Measurements from ENCODE around the gene LIN54. TPM values are rescaled to one million over a fixed set of nuclear protein-coding genes. Genes with fewer than 3 reads are reported as not detected.
"Not testable (repeated sequence)": the region's sequence is repeated elsewhere in the genome, so short reads cannot be mapped to it uniquely, and the experiment has no call there.

Gene LIN54
- total RNA-seq, 2 experiments from 2014 or later = 47.6 to 48.9 TPM

DNA sequence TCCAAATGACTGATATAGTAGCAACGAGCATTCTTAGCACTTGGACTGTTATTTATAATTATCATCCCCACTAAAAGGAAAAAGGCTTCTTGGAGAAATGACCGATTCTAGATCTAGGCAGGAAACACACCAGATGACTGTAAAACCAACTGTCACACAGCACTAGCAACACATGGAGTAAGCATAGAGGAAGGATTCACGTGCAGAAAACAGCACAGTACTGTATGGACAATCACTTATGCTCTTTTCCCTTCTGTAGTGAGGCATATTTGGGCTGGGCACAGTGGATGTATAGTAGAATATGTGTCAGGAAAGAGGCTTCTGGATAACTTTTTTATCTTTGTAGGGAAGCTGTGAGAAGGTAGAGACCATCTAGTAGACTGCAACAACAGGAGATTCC, 18.4 kb upstream of the LIN54 start:
- Histone ChIP-seq H3K9me2 (ENCODE audit: insufficient read depth, low read length) (no peaks in the 10 kb centered on the region), H3K9me3 (ENCODE audit: low read length) (peaks cover 7% of the 10 kb centered on the region; the same call in 1 of the 2 replicates), H3K4me3 (ENCODE audit: low read depth, low read length, poor library complexity, severe bottlenecking) (no peak overlapping the region), H3K27ac (ENCODE audit: low read depth, low read length, poor library complexity, severe bottlenecking) (no peak overlapping the region), H4K20me1 (ENCODE audit: insufficient read depth, low read length) (no peaks in the 10 kb centered on the region), H2AFZ (ENCODE audit: low read length) (peak overlapping the region; percentile 52; the same call in 1 of the 2 replicates), H3K36me3 (ENCODE audit: insufficient read depth, low read length) (no peaks in the 10 kb centered on the region), H3K79me2 (ENCODE audit: insufficient read depth, low read depth, low read length) (no peaks in the 10 kb centered on the region), H3K4me2 (ENCODE audit: low read length) (no peak overlapping the region), H3K4me1 (ENCODE audit: insufficient read depth, low read length, poor library complexity, severe bottlenecking) (peaks cover 23% of the 10 kb centered on the region)
- TF ChIP-seq, protein P1, sequence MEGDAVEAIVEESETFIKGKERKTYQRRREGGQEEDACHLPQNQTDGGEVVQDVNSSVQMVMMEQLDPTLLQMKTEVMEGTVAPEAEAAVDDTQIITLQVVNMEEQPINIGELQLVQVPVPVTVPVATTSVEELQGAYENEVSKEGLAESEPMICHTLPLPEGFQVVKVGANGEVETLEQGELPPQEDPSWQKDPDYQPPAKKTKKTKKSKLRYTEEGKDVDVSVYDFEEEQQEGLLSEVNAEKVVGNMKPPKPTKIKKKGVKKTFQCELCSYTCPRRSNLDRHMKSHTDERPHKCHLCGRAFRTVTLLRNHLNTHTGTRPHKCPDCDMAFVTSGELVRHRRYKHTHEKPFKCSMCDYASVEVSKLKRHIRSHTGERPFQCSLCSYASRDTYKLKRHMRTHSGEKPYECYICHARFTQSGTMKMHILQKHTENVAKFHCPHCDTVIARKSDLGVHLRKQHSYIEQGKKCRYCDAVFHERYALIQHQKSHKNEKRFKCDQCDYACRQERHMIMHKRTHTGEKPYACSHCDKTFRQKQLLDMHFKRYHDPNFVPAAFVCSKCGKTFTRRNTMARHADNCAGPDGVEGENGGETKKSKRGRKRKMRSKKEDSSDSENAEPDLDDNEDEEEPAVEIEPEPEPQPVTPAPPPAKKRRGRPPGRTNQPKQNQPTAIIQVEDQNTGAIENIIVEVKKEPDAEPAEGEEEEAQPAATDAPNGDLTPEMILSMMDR (conservative IDR thresholded peaks at IDR 0.05; ENCODE audit: low read length) = no peak
- no peak for TF ChIP-seq EZH2phosphoT487 (IDR thresholded peaks at IDR 0.05; ENCODE audit: borderline replicate concordance, low read depth, low read length)
- DNase-seq (ENCODE audit: low spot score) = no peak
- ChIA-PET POLR2A (no interaction called here), CTCF (ENCODE audit: unreplicated experiment) (no interaction called here)
- intact Hi-C loops (cut with micrococcal nuclease; ENCODE audit: unreplicated experiment) = no loop called here
- BruUV-seq (replicated peaks) = no TSS peak

DNA sequence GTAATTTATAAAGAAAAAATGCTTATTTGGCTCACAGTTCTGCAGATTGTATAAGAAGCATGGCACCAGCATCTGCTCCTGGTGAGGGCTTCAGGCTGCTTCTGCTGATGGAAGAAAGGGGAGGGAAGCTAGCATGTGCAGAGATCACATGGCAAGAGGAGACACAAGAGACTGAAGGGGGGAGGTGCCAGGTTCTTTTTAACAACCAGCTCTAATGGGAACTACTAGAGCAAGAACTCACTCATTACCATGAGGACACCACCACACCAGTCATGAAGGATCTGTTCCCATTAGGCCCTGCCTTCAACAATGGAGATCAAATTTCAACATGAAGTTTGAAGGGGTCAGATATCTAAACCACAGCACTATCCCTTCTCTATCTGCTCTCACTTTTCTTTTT, 14.9 kb upstream of the LIN54 start:
- Histone ChIP-seq H4K20me1 (ENCODE audit: insufficient read depth, low read length) (no peaks in the 10 kb centered on the region), H3K9me3 (ENCODE audit: low read length) (peaks cover 13% of the 10 kb centered on the region; the same call in 1 of the 2 replicates), H3K4me2 (ENCODE audit: low read length) (no peak overlapping the region), H2AFZ (ENCODE audit: low read length) (peak overlapping the region; percentile 40; the same call in 1 of the 2 replicates), H3K4me1 (ENCODE audit: insufficient read depth, low read length, poor library complexity, severe bottlenecking) (peaks cover 20% of the 10 kb centered on the region), H3K27ac (ENCODE audit: low read depth, low read length, poor library complexity, severe bottlenecking) (peak overlapping the region; percentile 51), H3K4me3 (ENCODE audit: low read depth, low read length, poor library complexity, severe bottlenecking) (no peak overlapping the region), H3K79me2 (ENCODE audit: insufficient read depth, low read depth, low read length) (no peaks in the 10 kb centered on the region), H3K9me2 (ENCODE audit: insufficient read depth, low read length) (no peaks in the 10 kb centered on the region), H3K36me3 (ENCODE audit: insufficient read depth, low read length) (no peaks in the 10 kb centered on the region)
- no peak for TF ChIP-seq EZH2phosphoT487 (IDR thresholded peaks at IDR 0.05; ENCODE audit: borderline replicate concordance, low read depth, low read length)
- TF ChIP-seq, protein P1 (conservative IDR thresholded peaks at IDR 0.05; ENCODE audit: low read length) = no peak
- DNase-seq (ENCODE audit: low spot score) = peak; percentile 30
- no TSS peak for BruUV-seq (replicated peaks)
- POLR2A ChIA-PET = interaction anchor here (0.6 to 1.4 kb wide), 2 partner anchors 9 to 13 kb away, joined by 5 to 6 read pairs; partner anchors contain the start of gene COPS4
- intact Hi-C loops (cut with micrococcal nuclease; ENCODE audit: unreplicated experiment) = no loop called here
- CTCF ChIA-PET (ENCODE audit: unreplicated experiment) = no interaction called here

DNA sequence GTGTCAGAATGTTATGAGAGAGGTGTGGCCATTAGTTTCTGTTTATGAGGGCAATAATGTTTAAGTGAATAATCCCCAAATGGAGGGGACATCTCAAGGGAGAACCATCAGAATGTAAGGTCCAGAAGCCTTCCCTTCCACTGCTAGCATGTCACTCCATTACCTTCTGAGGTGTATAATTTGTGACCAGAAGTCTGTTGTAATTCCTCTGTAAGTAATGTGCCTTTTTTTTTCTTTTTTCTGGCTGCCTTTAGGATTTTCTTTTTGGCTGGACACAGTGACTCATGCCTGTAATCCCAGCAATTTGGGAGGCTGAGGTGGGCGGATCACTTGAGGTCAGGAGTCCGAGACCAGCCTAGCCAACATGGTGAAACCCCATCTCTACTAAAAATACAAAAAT, 13.6 kb upstream of the LIN54 start:
- H2AFZ ChIP-seq (ENCODE audit: low read length) = no peak overlapping the region
- TF ChIP-seq, protein P1 (conservative IDR thresholded peaks at IDR 0.05; ENCODE audit: low read length) = no peak
- no peak for TF ChIP-seq EZH2phosphoT487 (IDR thresholded peaks at IDR 0.05; ENCODE audit: borderline replicate concordance, low read depth, low read length)
- ChIA-PET POLR2A (no interaction called here), CTCF (ENCODE audit: unreplicated experiment) (no interaction called here)
- H3K4me2 ChIP-seq (ENCODE audit: low read length) = no peak overlapping the region
- H3K9me3 ChIP-seq (ENCODE audit: low read length) = peaks cover 13% of the 10 kb centered on the region; the same call in 1 of the 2 replicates
- no peak for DNase-seq (ENCODE audit: low spot score)
- H3K4me3 ChIP-seq (ENCODE audit: low read depth, low read length, poor library complexity, severe bottlenecking) = no peak overlapping the region
- no peaks in the 10 kb centered on the region for H4K20me1 ChIP-seq (ENCODE audit: insufficient read depth, low read length)
- peaks cover 19% of the 10 kb centered on the region for H3K4me1 ChIP-seq (ENCODE audit: insufficient read depth, low read length, poor library complexity, severe bottlenecking)
- no peaks in the 10 kb centered on the region for H3K9me2 ChIP-seq (ENCODE audit: insufficient read depth, low read length)
- no peaks in the 10 kb centered on the region for H3K79me2 ChIP-seq (ENCODE audit: insufficient read depth, low read depth, low read length)
- BruUV-seq (replicated peaks) = no TSS peak
- no peak overlapping the region for H3K27ac ChIP-seq (ENCODE audit: low read depth, low read length, poor library complexity, severe bottlenecking)
- H3K36me3 ChIP-seq (ENCODE audit: insufficient read depth, low read length) = no peaks in the 10 kb centered on the region
- intact Hi-C loops (cut with micrococcal nuclease; ENCODE audit: unreplicated experiment) = no loop called here

DNA sequence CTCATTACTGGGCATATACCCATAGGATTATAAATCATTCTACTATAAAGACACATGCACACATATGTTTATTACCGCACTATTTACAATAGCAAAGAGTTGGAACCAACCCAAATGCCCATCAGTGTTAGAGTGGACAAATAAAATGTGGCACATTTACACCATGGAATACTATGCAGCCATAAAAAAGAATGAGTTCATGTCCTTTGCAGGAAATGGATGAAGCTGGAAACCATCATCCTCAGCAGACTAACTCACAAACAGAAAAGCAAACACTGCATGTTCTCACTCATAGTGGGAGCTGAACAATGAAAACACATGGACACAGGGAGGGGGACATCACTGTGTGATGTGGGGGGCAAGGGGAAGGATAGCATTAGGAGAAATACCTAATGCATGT, 13.0 kb upstream of the LIN54 start:
- DNase-seq (ENCODE audit: low spot score); H3K27ac ChIP-seq (ENCODE audit: low read depth, low read length, poor library complexity, severe bottlenecking); H2AFZ ChIP-seq (ENCODE audit: low read length); H4K20me1 ChIP-seq (ENCODE audit: insufficient read depth, low read length); CTCF ChIA-PET (ENCODE audit: unreplicated experiment); H3K4me2 ChIP-seq (ENCODE audit: low read length); H3K79me2 ChIP-seq (ENCODE audit: insufficient read depth, low read depth, low read length); intact Hi-C loops (cut with micrococcal nuclease; ENCODE audit: unreplicated experiment); POLR2A ChIA-PET; H3K36me3 ChIP-seq (ENCODE audit: insufficient read depth, low read length); H3K4me3 ChIP-seq (ENCODE audit: low read depth, low read length, poor library complexity, severe bottlenecking); H3K9me2 ChIP-seq (ENCODE audit: insufficient read depth, low read length); BruUV-seq (replicated peaks): not testable (repeated sequence)
- H3K9me3 ChIP-seq (ENCODE audit: low read length) = peaks cover 13% of the 10 kb centered on the region; the same call in 1 of the 2 replicates
- H3K4me1 ChIP-seq (ENCODE audit: insufficient read depth, low read length, poor library complexity, severe bottlenecking) = peaks cover 14% of the 10 kb centered on the region

Measured in OCI-LY7 (cell line).